Naive B cell (primary cell): ENCODE data around the gene GDE1. TPM values are rescaled to one million over a fixed set of nuclear protein-coding genes. Genes with fewer than 3 reads are reported as not detected.
"Not testable (repeated sequence)": the region's sequence is repeated elsewhere in the genome, so short reads cannot be mapped to it uniquely, and the experiment has no call there.

Experiments
- ATAC-seq, 2 donors: fragments of 150-1000 bp; cut with Tn5 transposase; 2 replicates each; pipeline ENCODE4 v1.10.0; 2021; ENCODE audit warnings: low read depth in 2 of 2, mild to moderate bottlenecking in 2 of 2, moderate library complexity in 2 of 2
- DNase-seq: peaks from one replicate; pipeline ENCODE4 v3.0.0; 2022
- H3K27ac Mint-ChIP-seq, 6 donors: one replicate each; pipeline ENCODE4 v1.8.0; 2020 to 2022; ENCODE audit warnings: mild to moderate bottlenecking in 6 of 6, mixed read lengths in 6 of 6, moderate library complexity in 5 of 6, inconsistent platforms in 2 of 6
- H3K27me3 Mint-ChIP-seq, 3 donors: one replicate each; pipeline ENCODE4 v1.8.0; 2021 to 2022; ENCODE audit warnings: mixed read lengths in 3 of 3, mild to moderate bottlenecking in 1 of 3
- H3K36me3 Mint-ChIP-seq, 2 donors: one replicate each; pipeline ENCODE4 v1.8.0; 2020 to 2022; ENCODE audit warnings: mixed read lengths in 2 of 2, inconsistent platforms in 1 of 2, mild to moderate bottlenecking in 1 of 2
- H3K4me1 Mint-ChIP-seq, 3 donors: one replicate each; pipeline ENCODE4 v1.8.0; 2020 to 2022; ENCODE audit warnings: mixed read lengths in 3 of 3, inconsistent platforms in 1 of 3, mild to moderate bottlenecking in 1 of 3, moderate library complexity in 1 of 3
- H3K4me3 Mint-ChIP-seq, 8 donors: one replicate each; pipeline ENCODE4 v1.8.0; 2020 to 2022; ENCODE audit warnings: mild to moderate bottlenecking in 8 of 8, mixed read lengths in 8 of 8, moderate library complexity in 8 of 8, inconsistent platforms in 2 of 8
- H3K9me3 Mint-ChIP-seq, 7 donors: one replicate each; pipeline ENCODE4 v1.8.0; 2020 to 2022; ENCODE audit warnings: mixed read lengths in 7 of 7, mild to moderate bottlenecking in 5 of 7, inconsistent platforms in 2 of 7, moderate library complexity in 1 of 7
- polyA plus RNA-seq, 6 donors: library from polyadenylated mRNA; unstranded; fragments of 300-500 nt; fragmentation: Illumina TruSeq; gene quantifications; one replicate each; pipeline ENCODE4 v1.2.3, GENCODE V29; 2021; ENCODE audit warnings: low read depth in 6 of 6

Gene GDE1
- polyA plus RNA-seq: 10 to 100 TPM; 25.2 to 36.3 (median 28.2) TPM

DNA sequence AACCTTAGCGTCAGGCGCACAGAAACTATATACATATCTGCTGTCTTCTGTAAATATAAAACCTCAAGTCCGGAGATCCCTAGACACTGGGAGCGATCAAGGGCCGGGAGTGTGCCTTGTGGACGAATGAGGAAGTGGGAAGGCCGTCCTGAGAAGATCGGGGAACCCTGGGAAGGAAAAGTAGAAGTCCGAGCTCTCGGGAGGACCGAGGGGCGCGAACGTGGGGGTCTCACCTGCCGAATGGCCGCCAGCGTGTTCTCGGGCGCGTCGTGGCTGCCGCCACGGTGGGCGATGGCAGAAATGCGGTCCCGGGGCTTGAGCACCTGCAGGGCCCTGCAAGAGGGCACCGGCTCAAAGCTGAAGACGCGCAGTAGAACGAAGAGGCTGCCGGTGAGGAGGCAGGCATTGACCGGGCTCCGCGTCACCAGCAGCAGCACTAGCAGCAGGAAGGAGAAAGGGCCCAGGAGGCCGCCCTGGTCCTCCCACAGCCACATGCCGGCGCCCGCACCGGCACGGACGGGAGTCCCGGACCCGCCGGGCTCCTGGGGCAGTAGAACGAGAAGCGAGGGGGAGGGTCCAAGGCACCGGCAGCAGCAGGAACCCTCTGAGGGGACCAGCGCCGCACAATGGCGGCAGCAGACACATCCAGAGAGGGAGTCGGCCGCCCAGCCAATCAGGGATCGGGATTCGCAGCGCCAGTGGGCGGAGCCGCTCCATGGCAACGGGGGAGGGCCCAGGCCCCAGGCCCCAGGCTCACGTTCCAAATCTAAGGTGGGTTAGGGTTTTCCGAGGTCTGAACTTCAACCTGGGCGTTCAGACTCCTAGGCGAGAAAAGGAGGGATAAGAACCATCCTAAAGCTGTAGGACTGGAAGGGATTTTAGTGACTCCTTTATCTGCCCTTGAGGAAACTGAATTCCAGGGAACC, at the start of gene GDE1:
Gene GDE1 (minus strand): TSS at position 628 of the 926 bp plus-strand sequence. CDS start 134 bp downstream, at position 494.
- DNase-seq (peak; percentile 89), ATAC-seq (peak; percentile 72 to 73)
- Mint-ChIP-seq H3K9me3 (no peaks in the 10 kb centered on the region), H3K36me3 (peaks cover 0 to 15% of the 10 kb centered on the region in 2 donors), H3K4me1 (peaks cover 34 to 55% (median 52%) of the 10 kb centered on the region in 3 donors), H3K27ac (peak within 1 kb of the TSS; percentile 89 to 98 (median 94)), H3K4me3 (peak within 1 kb of the TSS; percentile 93 to 99 (median 96)), H3K27me3 (no peaks in the 10 kb centered on the region)

GRCh38 chr16:19567560-19567959, 45.7 kb upstream of the GDE1 start:
- no peaks in the 10 kb centered on the region for H3K27me3 Mint-ChIP-seq
- DNase-seq: no peak
- no peaks in the 10 kb centered on the region for H3K4me1 Mint-ChIP-seq
- H3K9me3 Mint-ChIP-seq: peaks cover 0 to 5% (median 3%) of the 10 kb centered on the region in 7 donors
- ATAC-seq: no peak
- no peak overlapping the region for H3K4me3 Mint-ChIP-seq
- H3K27ac Mint-ChIP-seq: peak overlapping the region in 1 of 6 donors; percentile 60
- peaks cover 10 to 16% of the 10 kb centered on the region in 2 donors for H3K36me3 Mint-ChIP-seq

- Mint-ChIP-seq H3K36me3 (peaks cover 10 to 16% of the 10 kb centered on the region in 2 donors), H3K27ac (no peak overlapping the region)
These were observed 44.5 kb upstream of the GDE1 start for GRCh38 chr16:19566362-19566761.

DNA sequence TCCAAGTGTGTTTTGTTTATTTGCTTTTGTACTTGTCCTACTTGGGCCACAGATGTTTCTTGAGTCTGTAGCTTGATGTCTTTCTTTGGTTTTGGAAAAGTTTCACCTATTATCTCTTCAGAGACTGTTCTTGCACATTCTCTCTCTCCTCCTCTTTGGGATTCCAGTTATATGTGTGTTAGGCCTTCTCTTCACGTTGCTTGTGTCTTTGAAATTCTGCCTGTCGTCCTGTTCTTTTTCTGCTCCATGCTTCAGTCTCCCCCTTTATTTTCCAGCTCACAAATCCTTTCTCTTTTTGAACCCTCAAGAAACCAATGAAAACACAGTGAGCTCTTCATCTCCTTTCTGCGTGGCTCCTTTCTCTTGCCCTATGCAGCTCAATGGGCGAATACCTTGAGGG, 41.5 kb upstream of the GDE1 start:
- Mint-ChIP-seq H3K27ac (peak overlapping the region in 1 of 6 donors; percentile 49), H3K9me3 (peaks cover 0 to 5% (median 3%) of the 10 kb centered on the region in 7 donors), H3K4me3 (peak overlapping the region in 1 of 8 donors; percentile 37), H3K4me1 (peaks cover 0 to 6% (median 3%) of the 10 kb centered on the region in 3 donors), H3K36me3 (peaks cover 6 to 9% of the 10 kb centered on the region in 2 donors), H3K27me3 (no peaks in the 10 kb centered on the region)
- ATAC-seq (no peak), DNase-seq (no peak)

More at GRCh38 chr16:19566362-19566761, 44.5 kb upstream of the GDE1 start:
- ATAC-seq (no peak), DNase-seq (no peak)
- no peak overlapping the region for H3K4me3 Mint-ChIP-seq
- H3K27me3 Mint-ChIP-seq: no peaks in the 10 kb centered on the region
- peaks cover 0 to 2% (median 0%) of the 10 kb centered on the region in 3 donors for H3K4me1 Mint-ChIP-seq
- peaks cover 0 to 5% (median 3%) of the 10 kb centered on the region in 7 donors for H3K9me3 Mint-ChIP-seq

DNA sequence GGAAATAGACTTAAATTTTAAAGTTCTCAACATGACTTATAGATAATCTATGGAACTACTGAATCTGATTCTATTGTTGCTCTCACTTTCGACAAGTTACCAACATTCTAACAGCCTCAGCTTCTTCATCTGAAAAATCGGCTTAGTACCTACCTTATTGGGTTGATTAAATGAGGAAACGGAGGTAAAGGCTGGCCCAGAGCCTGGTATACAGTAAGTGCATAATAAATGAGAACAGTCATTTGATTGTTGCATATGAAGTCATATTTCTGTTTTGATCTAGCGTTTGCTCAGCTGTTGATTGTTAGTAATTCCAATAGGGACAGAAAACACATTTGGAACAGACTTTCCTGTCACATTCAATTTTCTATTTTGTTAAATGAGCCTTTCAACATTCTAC, 38.2 kb upstream of the GDE1 start:
- H3K36me3 Mint-ChIP-seq: no peaks in the 10 kb centered on the region
- ATAC-seq (no peak), DNase-seq (no peak)
- H3K27me3 Mint-ChIP-seq: no peaks in the 10 kb centered on the region
- peaks cover 15 to 19% (median 16%) of the 10 kb centered on the region in 3 donors for H3K4me1 Mint-ChIP-seq
- peaks cover 0 to 5% (median 3%) of the 10 kb centered on the region in 7 donors for H3K9me3 Mint-ChIP-seq
- H3K4me3 Mint-ChIP-seq: no peak overlapping the region
- H3K27ac Mint-ChIP-seq: no peak overlapping the region

GRCh38 chr16:19559242-19559910, 37.5 kb upstream of the GDE1 start:
- Mint-ChIP-seq H3K27me3 (no peaks in the 10 kb centered on the region), H3K27ac (no peak overlapping the region), H3K4me1 (peaks cover 16 to 25% (median 20%) of the 10 kb centered on the region in 3 donors), H3K9me3 (peaks cover 0 to 5% (median 3%) of the 10 kb centered on the region in 7 donors), H3K36me3 (no peaks in the 10 kb centered on the region), H3K4me3 (peak overlapping the region in 2 of 8 donors; percentile 63 to 64)
- DNase-seq (peak; percentile 34), ATAC-seq (no peak)

GRCh38 chr16:19555938-19556771, 34.3 kb upstream of the GDE1 start:
- Mint-ChIP-seq H3K36me3 (no peaks in the 10 kb centered on the region), H3K27me3 (no peaks in the 10 kb centered on the region), H3K4me1 (peaks cover 13 to 29% (median 20%) of the 10 kb centered on the region in 3 donors), H3K4me3 (peak overlapping the region; percentile 94 to 99 (median 97)), H3K27ac (peak overlapping the region; percentile 94 to 98 (median 96)), H3K9me3 (no peaks in the 10 kb centered on the region)
- no peak for ATAC-seq
- peak; percentile 14 for DNase-seq

DNA sequence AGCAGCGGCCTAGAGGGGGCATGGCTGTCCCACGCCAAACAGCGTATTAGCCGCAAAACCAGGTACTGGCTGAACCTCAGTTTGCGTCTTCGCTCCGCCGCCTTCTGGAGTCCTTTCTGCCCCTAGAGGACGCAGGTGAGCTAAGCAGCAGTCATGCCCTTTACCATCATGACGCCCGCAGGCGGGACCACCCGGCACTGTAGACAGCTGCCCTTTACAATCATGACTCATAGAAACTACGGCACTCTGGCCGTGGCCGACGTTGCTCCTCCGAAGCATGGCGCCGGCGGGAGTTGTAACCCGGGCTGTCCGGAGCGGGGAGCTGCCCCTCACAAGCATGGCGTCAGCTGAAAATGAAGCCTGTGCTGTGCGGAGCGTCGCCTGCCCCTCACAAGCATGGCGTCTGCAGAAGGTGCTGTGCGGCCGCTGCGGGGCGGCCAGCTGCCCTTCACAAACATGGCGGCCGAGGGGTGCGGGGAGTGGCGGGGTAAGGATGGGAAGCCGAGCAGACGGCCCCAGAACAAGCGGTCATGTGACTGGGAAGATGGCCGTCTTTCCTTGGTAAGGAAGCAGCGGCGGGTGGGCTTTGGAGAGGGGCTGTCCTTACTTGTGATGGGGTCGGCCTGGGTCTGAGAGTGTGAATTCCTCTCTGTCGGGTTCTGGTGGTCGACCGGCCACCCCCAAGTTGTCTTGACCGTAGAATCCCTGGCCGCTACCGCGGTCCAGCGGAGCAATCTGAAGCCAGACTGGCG, 33.5 kb upstream of the GDE1 start, which contains the start of gene VPS35L:
Gene VPS35L (plus strand): TSS at position 518 of the 752 bp plus-strand sequence. CDS start 27 bp downstream, at position 545.
- peak; percentile 95 for DNase-seq
- Mint-ChIP-seq H3K27me3 (no peaks in the 10 kb centered on the region), H3K4me1 (peaks cover 10 to 29% (median 20%) of the 10 kb centered on the region in 3 donors), H3K36me3 (no peaks in the 10 kb centered on the region), H3K27ac (peak within 1 kb of the TSS; percentile 94 to 98 (median 96)), H3K9me3 (no peaks in the 10 kb centered on the region), H3K4me3 (peak within 1 kb of the TSS; percentile 94 to 99 (median 97))
- ATAC-seq: peak; percentile 92 to 94

DNA sequence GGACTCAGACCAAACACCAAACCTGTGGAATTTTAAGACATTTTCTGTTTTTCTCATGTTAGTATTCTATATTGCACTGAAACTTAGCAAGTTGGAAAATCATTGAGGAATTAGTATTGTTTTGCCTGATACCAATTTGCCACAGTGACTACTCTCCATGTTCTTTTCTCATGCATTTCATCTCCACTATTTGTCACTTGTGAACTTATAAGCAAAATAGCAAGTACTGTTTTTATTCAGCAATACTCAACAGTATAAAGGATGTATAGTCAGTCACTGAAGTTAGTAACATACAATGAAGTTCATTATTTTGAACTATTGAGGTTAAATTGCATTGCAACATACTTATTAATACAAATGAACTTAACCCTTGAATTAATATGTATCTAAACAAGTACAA, 27.8 kb upstream of the GDE1 start:
- no peak overlapping the region for H3K27ac Mint-ChIP-seq
- H3K36me3 Mint-ChIP-seq: no peaks in the 10 kb centered on the region
- no peak overlapping the region for H3K4me3 Mint-ChIP-seq
- no peak for ATAC-seq
- peaks cover 0 to 6% (median 1%) of the 10 kb centered on the region in 3 donors for H3K4me1 Mint-ChIP-seq
- H3K9me3 Mint-ChIP-seq: no peaks in the 10 kb centered on the region
- DNase-seq: no peak
- no peaks in the 10 kb centered on the region for H3K27me3 Mint-ChIP-seq

DNA sequence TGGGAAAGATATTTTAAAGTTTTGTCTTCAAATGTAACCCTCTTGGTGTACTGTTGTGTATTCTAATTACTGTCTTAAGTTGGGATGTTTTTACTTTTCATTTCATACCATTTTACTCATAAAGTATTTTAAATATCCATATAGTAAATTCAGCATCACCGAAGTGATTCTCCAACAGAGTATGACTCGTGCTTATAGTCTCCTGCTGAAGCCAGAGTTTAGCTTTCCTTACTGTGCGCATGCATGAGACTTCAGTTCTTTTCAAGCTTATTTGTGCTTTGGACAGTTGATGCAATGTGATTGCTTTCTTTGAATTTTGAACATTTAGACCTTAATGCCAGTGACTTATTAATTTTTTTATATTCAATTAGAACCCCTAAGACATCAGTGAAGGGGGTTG, 26.2 kb upstream of the GDE1 start:
- no peak overlapping the region for H3K4me3 Mint-ChIP-seq
- no peak for ATAC-seq
- no peaks in the 10 kb centered on the region for H3K4me1 Mint-ChIP-seq
- peaks cover 0 to 1% (median 0%) of the 10 kb centered on the region in 7 donors for H3K9me3 Mint-ChIP-seq
- H3K27me3 Mint-ChIP-seq: no peaks in the 10 kb centered on the region
- DNase-seq: no peak
- H3K36me3 Mint-ChIP-seq: peaks cover 10 to 11% of the 10 kb centered on the region in 2 donors
- H3K27ac Mint-ChIP-seq: no peak overlapping the region

- H3K9me3 Mint-ChIP-seq, H3K27ac Mint-ChIP-seq, H3K27me3 Mint-ChIP-seq, ATAC-seq, DNase-seq, H3K4me1 Mint-ChIP-seq, H3K4me3 Mint-ChIP-seq: not testable (repeated sequence)
- H3K36me3 Mint-ChIP-seq: peaks cover 25 to 35% of the 10 kb centered on the region in 2 donors
These were observed 21.5 kb upstream of the GDE1 start for GRCh38 chr16:19543278-19543996.
